HFFc6 (cell line): ENCODE results near the gene C4orf17. TPM values are rescaled to one million over a fixed set of nuclear protein-coding genes. Genes with fewer than 3 reads are reported as not detected.
A peak's percentile ranks its signal among the peaks of the same experiment; 100 is the strongest.

ENCODE experiments used
- DNase-seq: peaks from one replicate; pipeline ENCODE4 v3.0.0-alpha.2; 2018
- H3K27ac Mint-ChIP-seq: 2 replicates; pipeline ENCODE4 v1.8.0; 2020; ENCODE audit warnings: mild to moderate bottlenecking, mixed read lengths
- H3K27me3 Mint-ChIP-seq: 2 replicates; pipeline ENCODE4 v1.8.0; 2021; ENCODE audit warnings: mild to moderate bottlenecking, moderate library complexity, mixed read lengths; ENCODE audit not compliant: insufficient read depth
- H3K36me3 Mint-ChIP-seq: 2 replicates; pipeline ENCODE4 v1.8.0; 2021; ENCODE audit warnings: low read depth, mixed read lengths
- H3K4me1 Mint-ChIP-seq: 2 replicates; pipeline ENCODE4 v1.8.0; 2020; ENCODE audit warnings: low read depth, mixed read lengths
- H3K4me3 Mint-ChIP-seq: 2 replicates; pipeline ENCODE4 v1.8.0; 2020; ENCODE audit warnings: mild to moderate bottlenecking, moderate library complexity, mixed read lengths
- H3K9me3 Mint-ChIP-seq: 2 replicates; pipeline ENCODE4 v1.8.0; 2020; ENCODE audit warnings: mild to moderate bottlenecking, mixed read lengths
- long read RNA-seq: library from polyadenylated mRNA; unstranded; transcript quantifications from one replicate; pipeline ENCODE4 v2.0.0, GENCODE V29; 2019
- total RNA-seq, 6 experiments: library from RNA; stranded (reverse); fragmentation: NEBNext Ultra II Directional; extraction: Animal tissue kit (Norgen Biotek cat#: 25700); gene quantifications; 2 replicates in 1 of 6; 3 replicates in 5 of 6; pipeline ENCODE4 v1.2.3, GENCODE V29; 2021
- TF ChIP-seq, protein P1 (sequence below): fragments of 200-600 bp; sonication (generic); IDR thresholded peaks from 2 replicates; pipeline ENCODE4 v1.5.0; 2021; ENCODE audit warnings: antibody characterized with exemption, mild to moderate bottlenecking

Gene C4orf17
- not detected for total RNA-seq
- long read RNA-seq, result 0 reads

DNA sequence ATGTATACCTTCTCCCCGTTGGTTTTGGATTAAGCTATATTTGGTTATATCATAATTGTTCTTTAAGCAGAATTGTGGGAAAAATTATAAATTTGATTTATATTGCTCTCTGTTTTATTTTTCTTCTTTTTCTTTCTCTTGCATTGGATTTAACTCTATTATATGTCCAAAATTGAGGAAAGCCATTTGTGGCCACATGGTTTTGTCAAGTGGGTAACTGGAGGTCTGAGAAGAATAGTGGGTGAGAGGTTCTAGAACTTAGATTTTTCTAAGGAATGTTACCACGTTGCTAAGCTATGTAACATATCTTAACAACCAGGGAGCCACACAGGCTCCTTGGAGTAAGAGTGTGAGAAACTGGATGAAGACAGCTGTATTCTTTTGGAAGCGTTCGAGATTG is at the start of gene C4orf17:
Gene C4orf17, plus strand, starts transcription at position 301 of the 400 bp plus-strand sequence. CDS start 2,061 bp downstream, outside the sequence.
- peaks cover 2% of the 10 kb centered on the region for H3K27me3 Mint-ChIP-seq
- no peak within 1 kb of the TSS for H3K27ac Mint-ChIP-seq
- no peaks in the 10 kb centered on the region for H3K9me3 Mint-ChIP-seq
- TF ChIP-seq, protein P1, sequence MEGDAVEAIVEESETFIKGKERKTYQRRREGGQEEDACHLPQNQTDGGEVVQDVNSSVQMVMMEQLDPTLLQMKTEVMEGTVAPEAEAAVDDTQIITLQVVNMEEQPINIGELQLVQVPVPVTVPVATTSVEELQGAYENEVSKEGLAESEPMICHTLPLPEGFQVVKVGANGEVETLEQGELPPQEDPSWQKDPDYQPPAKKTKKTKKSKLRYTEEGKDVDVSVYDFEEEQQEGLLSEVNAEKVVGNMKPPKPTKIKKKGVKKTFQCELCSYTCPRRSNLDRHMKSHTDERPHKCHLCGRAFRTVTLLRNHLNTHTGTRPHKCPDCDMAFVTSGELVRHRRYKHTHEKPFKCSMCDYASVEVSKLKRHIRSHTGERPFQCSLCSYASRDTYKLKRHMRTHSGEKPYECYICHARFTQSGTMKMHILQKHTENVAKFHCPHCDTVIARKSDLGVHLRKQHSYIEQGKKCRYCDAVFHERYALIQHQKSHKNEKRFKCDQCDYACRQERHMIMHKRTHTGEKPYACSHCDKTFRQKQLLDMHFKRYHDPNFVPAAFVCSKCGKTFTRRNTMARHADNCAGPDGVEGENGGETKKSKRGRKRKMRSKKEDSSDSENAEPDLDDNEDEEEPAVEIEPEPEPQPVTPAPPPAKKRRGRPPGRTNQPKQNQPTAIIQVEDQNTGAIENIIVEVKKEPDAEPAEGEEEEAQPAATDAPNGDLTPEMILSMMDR, result no peak
- no peaks in the 10 kb centered on the region for H3K36me3 Mint-ChIP-seq
- H3K4me1 Mint-ChIP-seq, result no peaks in the 10 kb centered on the region
- DNase-seq, result no peak
- H3K4me3 Mint-ChIP-seq, result no peak within 1 kb of the TSS

DNA sequence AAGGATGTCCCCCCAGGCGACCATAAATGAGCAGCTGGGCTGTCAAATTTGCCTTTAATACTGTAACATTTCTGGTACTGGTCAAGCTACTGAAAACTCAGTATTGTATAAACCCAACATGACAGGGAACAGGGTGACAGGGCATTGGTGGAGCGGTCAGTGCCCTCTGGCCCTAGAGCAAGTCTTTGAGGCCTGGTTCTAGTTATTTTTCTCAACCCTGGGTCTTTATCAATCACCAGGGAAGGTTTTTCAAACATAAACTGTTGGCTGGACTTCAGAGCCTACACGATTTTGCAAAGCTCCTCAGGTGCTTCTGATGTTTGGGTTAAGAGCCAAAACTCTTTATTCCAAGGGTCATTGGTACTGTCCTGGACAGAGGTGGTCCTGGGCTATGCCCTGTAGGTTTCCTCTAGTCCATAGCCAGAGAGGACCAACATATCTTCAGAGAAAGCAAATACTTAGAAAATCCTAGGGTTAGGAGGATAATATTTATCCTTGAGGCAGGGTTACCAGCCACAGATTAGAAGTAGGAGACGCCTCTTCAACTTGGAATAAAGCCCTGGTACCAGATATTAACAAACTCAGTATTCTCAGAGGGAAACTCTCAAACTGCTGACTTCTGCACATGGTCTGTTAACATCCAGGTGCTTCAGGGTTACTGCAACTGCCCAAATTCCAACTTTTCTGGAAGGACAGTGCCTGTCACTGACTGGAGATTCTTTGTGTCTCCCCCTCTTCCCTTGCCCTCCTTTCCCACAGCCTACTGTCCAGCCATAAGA is 49.0 kb upstream of the C4orf17 start:
- H3K27ac Mint-ChIP-seq, result no peak overlapping the region
- H3K27me3 Mint-ChIP-seq, result peaks cover 1% of the 10 kb centered on the region; the same call in 1 of the 2 replicates

DNA sequence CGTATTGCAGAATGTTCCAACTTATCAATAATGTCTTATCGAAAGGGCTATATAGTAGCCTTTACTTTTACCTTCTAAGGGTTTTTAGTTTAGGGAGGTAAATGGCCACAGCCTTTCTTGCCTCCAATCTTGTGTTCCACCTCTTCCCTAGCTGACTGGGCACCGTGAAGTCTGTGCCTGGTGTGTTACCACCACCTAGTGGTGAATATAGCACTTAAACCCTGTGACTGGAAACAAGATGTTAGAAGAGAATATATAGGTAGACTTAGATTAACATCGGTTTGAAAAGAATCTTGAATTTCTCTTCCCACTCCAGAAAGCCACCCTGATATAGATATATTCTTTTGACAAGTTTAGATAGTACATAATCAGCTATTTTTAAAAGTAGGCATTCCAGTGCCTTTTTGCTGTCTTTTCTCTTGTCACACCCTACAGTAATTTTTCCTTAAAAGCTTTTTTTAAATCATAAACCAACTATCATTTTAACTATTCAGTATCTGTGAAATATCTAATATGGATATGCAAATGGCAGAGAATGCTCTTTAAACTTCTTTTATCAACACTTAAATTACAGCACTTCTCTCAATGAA is 47.9 kb upstream of the C4orf17 start:
- Mint-ChIP-seq H3K36me3 (no peaks in the 10 kb centered on the region), H3K9me3 (no peaks in the 10 kb centered on the region), H3K4me1 (no peaks in the 10 kb centered on the region), H3K27me3 (peaks cover 3% of the 10 kb centered on the region; the same call in 1 of the 2 replicates), H3K4me3 (no peak overlapping the region), H3K27ac (no peak overlapping the region)
- TF ChIP-seq, protein P1, result peak; percentile 92
- DNase-seq, result peak; percentile 58

More for the DNA sequence above, 49.0 kb upstream of the C4orf17 start:
- TF ChIP-seq, protein P1, result no peak
- H3K4me3 Mint-ChIP-seq, result no peak overlapping the region
- no peaks in the 10 kb centered on the region for H3K36me3 Mint-ChIP-seq
- H3K4me1 Mint-ChIP-seq, result no peaks in the 10 kb centered on the region
- no peaks in the 10 kb centered on the region for H3K9me3 Mint-ChIP-seq
- no peak for DNase-seq

DNA sequence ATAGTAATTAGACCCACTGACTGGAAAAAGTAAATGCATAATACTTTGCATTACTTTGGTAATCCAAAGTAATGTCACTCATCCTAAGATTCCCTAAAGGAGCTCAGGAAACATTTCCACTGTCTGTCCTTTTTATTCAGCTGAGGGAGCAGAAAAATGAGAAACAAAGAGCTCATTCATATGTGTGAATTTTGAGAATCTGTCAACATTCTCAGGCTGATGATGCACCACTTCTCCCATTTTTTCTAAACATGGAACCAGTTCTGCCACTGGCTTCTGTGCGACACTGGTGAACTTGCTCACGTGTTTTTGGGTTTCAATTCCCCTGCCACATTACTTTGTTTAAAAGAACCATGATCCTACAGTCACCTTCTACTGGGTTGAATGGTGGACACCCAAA is 47.3 kb upstream of the C4orf17 start:
- no peaks in the 10 kb centered on the region for H3K9me3 Mint-ChIP-seq

DNA sequence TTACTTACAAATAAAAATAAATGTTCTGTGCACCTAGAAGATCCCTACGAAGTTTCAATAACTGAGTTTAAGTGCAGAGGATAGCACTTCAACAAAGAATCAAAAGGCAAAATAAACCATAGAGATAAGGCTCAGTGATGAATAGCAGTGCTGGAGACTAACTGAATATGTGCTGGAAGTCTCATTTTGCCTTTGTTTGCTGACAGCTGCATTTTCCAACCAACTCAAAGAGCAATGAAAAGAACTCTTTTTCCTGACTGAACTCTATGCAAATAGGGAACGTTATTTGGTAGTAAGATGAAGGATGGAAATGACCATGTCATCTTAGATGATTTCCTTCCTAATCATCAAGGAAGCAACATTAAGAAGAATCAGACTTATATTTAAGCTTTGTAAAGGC is 42.9 kb upstream of the C4orf17 start:
- H3K4me1 Mint-ChIP-seq, result no peaks in the 10 kb centered on the region
- H3K27me3 Mint-ChIP-seq, result peaks cover 3% of the 10 kb centered on the region; the same call in 1 of the 2 replicates
- no peak for DNase-seq
- no peaks in the 10 kb centered on the region for H3K9me3 Mint-ChIP-seq
- no peak overlapping the region for H3K4me3 Mint-ChIP-seq
- no peaks in the 10 kb centered on the region for H3K36me3 Mint-ChIP-seq
- TF ChIP-seq, protein P1, result no peak
- no peak overlapping the region for H3K27ac Mint-ChIP-seq

More for the DNA sequence above, 47.3 kb upstream of the C4orf17 start:
- Mint-ChIP-seq H3K27ac (no peak overlapping the region), H3K36me3 (no peaks in the 10 kb centered on the region), H3K27me3 (peaks cover 3% of the 10 kb centered on the region; the same call in 1 of the 2 replicates), H3K4me1 (no peaks in the 10 kb centered on the region), H3K4me3 (no peak overlapping the region)
- no peak for DNase-seq
- TF ChIP-seq, protein P1, result no peak
